Pulmonary artery endothelial cell (primary cell): ENCODE measurements around the gene MIEF1. TPM values are rescaled to one million over a fixed set of nuclear protein-coding genes. Genes with fewer than 3 reads are reported as not detected.

Experiments
- DNase-seq: peaks from one replicate; pipeline ENCODE4 v3.0.0-alpha.2; 2011; ENCODE audit warnings: low read depth, low spot score
- total RNA-seq: library from RNA; depleted of rRNA; stranded (reverse); fragments of >200 nt; gene quantifications from 2 replicates; pipeline ENCODE4 v1.2.3, GENCODE V29; 2014

Gene MIEF1
- total RNA-seq, 1 donor from 2014 or later = 24.1 TPM

GRCh38 chr22:39556970-39557841 lies 55.1 kb downstream of the MIEF1 start:
- no peak for DNase-seq

GRCh38 chr22:39558254-39558727 lies 56.2 kb downstream of the MIEF1 start:
- no peak for DNase-seq

- DNase-seq = no peak
Measured at GRCh38 chr22:39558950-39559349, 56.9 kb downstream of the MIEF1 start.

DNA sequence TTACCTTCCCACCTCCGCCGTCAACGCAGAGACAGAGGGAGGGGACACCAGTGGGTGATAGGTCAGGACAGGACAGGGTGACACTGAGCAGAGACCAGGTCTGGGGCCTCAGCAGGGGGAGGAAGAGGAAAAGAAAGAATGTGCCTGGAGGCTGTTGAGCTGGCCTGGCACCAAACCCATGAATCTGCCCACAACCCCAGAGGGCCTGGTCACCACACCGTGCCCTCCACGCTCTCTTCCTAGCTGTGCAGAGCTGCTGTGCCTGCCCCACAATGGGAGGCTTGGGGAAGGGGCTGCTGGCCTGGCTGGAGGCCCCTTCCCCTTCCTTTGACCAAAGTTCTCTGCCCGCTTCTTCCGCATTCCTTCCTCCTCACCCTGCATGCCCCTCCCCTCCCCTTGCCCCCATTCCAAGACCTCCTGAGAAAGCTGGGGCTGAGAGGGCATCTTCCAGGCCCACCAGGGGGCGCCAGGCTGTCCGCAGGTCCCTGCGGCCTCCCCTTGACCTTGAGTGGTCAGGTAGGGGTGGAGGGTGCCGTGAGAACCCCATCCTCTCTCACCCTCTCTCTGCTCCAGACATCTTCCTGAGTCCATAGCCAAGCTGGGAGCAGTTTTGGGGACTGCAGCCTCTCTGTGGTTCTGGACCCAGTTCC lies 57.5 kb downstream of the MIEF1 start:
- no peak for DNase-seq

- DNase-seq = no peak
Measured at GRCh38 chr22:39560127-39560526, 58.0 kb downstream of the MIEF1 start.

GRCh38 chr22:39562839-39563489 lies 60.9 kb downstream of the MIEF1 start:
- DNase-seq = no peak

- no peak for DNase-seq
Measured at GRCh38 chr22:39563571-39564428, 61.7 kb downstream of the MIEF1 start.

DNA sequence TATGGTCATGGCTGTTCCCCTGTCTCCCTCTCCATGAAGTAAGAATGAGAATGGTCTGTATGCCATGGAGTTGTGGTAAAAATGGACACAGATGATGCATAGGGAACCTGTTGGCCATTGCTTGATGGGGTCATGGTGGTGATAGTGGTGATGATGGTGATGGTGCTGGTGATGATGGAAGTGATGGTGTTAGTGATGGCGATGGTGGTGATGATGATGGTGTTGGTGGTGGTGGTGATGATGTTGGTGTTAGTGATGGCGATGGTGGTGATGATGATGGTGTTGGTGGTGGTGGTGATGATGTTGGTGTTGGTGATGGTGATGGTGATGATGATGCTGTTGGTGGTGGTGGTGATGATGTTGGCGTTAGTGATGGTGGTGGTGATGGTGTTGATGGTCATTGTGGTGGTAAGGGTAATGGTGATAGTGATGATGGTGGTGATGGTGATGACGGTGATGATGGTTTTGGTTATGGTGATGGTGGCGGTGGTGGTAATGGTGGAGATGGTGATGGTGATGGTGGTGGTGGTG lies 63.4 kb downstream of the MIEF1 start:
- no peak for DNase-seq

GRCh38 chr22:39567135-39567946 lies 65.3 kb downstream of the MIEF1 start:
- DNase-seq = no peak

Other genes with a start within 250 kb of the MIEF1 start
- 3,448 and 4,770 TPM in 2 replicates for gene RPL3, start 182.7 kb upstream of the MIEF1 start, total RNA-seq
- 2.3 and 3.9 TPM in 2 replicates for gene SYNGR1, start 152.3 kb upstream of the MIEF1 start, total RNA-seq
- gene TAB1, start 102.5 kb upstream of the MIEF1 start, total RNA-seq = 13.1 and 13.6 TPM in 2 replicates
- gene MGAT3, start 45.3 kb upstream of the MIEF1 start, total RNA-seq = not detected in 2 replicates
- 178 and 290 TPM in 2 replicates for gene ATF4, start 18.3 kb downstream of the MIEF1 start, total RNA-seq
- 55.0 and 56.2 TPM in 2 replicates for gene RPS19BP1, start 30.5 kb downstream of the MIEF1 start, total RNA-seq
- gene CACNA1I, start 68.5 kb downstream of the MIEF1 start, total RNA-seq = under 0.01 TPM in 1 of 2 replicates, not detected in the other